Hepatocyte (in vitro differentiated cells): Measurements from ENCODE around the gene MASP1.

Experiments used
- EZH2 ChIP-seq: fragments of 200-600 bp; sonication (generic); IDR thresholded peaks from 2 replicates; pipeline ENCODE4 v1.6.1; 2016; ENCODE audit warnings: antibody characterized with exemption, mild to moderate bottlenecking, borderline replicate concordance
- EZH2phosphoT487 ChIP-seq: fragments of 200-600 bp; sonication (generic); IDR thresholded peaks from one replicate; pipeline ENCODE4 v1.6.1; 2018; ENCODE audit warnings: antibody characterized with exemption, mild to moderate bottlenecking, low read depth, moderate library complexity; ENCODE audit not compliant: unreplicated experiment, severe bottlenecking
- TF ChIP-seq, protein P1 (sequence below): fragments of 200-600 bp; sonication (generic); IDR thresholded peaks from 2 replicates; pipeline ENCODE4 v1.5.1; 2016; ENCODE audit warnings: antibody characterized with exemption, mild to moderate bottlenecking; ENCODE audit not compliant: poor library complexity

GRCh38 chr3:187188931-187189330, 102.6 kb downstream of the MASP1 start:
- TF ChIP-seq EZH2, result no peak
- TF ChIP-seq EZH2phosphoT487, result no peak
- TF ChIP-seq, protein P1, sequence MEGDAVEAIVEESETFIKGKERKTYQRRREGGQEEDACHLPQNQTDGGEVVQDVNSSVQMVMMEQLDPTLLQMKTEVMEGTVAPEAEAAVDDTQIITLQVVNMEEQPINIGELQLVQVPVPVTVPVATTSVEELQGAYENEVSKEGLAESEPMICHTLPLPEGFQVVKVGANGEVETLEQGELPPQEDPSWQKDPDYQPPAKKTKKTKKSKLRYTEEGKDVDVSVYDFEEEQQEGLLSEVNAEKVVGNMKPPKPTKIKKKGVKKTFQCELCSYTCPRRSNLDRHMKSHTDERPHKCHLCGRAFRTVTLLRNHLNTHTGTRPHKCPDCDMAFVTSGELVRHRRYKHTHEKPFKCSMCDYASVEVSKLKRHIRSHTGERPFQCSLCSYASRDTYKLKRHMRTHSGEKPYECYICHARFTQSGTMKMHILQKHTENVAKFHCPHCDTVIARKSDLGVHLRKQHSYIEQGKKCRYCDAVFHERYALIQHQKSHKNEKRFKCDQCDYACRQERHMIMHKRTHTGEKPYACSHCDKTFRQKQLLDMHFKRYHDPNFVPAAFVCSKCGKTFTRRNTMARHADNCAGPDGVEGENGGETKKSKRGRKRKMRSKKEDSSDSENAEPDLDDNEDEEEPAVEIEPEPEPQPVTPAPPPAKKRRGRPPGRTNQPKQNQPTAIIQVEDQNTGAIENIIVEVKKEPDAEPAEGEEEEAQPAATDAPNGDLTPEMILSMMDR, result no peak
